GM21515 (cell line): Measurements from ENCODE around the gene FEN1.

Experiments used
- ATAC-seq: cut with Tn5 transposase; IDR thresholded peaks from one replicate; pipeline ENCODE4 v1.9.1; 2021; ENCODE audit not compliant: unreplicated experiment

Gene FEN1

DNA sequence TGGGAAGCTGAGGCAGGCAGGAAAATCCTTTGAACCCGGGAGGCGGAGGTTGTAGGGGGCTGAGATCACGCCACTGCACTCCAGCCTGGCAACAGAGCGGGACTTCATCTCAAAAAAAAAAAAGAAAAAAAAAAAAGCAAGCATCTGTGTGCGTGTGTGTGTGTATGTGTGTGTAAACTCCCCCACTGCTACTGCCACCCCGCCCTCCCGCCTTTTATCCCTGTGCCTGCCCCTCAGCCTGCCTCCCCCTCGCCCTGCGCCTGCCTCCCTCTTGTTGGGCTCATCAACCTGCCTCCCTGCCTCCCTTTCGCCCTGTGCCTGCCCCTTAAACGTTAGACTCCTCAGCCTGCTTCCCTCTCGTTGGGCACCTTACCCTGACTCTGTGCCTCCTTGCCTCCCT, 18.3 kb upstream of the FEN1 start:
- no peak for ATAC-seq

DNA sequence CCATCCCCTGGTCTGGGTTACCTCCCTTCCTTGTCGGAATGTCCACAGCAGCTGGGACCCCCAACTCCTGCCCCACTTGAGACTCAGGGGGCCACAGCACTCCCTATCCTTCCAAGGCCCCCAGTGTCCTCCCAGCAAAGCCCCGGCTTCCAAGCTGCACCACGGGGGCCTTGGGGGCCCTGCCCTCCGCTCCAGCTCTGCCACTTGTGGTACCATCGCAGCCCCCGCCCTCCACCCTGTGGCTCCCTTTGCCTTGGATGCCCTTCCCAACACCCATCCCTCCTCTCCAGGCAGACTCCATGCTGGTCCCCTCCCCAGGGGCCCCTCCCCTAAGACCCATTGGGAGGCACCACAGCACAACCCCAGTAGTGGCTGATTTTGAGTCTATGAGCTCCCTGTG, 17.6 kb upstream of the FEN1 start:
- no peak for ATAC-seq

DNA sequence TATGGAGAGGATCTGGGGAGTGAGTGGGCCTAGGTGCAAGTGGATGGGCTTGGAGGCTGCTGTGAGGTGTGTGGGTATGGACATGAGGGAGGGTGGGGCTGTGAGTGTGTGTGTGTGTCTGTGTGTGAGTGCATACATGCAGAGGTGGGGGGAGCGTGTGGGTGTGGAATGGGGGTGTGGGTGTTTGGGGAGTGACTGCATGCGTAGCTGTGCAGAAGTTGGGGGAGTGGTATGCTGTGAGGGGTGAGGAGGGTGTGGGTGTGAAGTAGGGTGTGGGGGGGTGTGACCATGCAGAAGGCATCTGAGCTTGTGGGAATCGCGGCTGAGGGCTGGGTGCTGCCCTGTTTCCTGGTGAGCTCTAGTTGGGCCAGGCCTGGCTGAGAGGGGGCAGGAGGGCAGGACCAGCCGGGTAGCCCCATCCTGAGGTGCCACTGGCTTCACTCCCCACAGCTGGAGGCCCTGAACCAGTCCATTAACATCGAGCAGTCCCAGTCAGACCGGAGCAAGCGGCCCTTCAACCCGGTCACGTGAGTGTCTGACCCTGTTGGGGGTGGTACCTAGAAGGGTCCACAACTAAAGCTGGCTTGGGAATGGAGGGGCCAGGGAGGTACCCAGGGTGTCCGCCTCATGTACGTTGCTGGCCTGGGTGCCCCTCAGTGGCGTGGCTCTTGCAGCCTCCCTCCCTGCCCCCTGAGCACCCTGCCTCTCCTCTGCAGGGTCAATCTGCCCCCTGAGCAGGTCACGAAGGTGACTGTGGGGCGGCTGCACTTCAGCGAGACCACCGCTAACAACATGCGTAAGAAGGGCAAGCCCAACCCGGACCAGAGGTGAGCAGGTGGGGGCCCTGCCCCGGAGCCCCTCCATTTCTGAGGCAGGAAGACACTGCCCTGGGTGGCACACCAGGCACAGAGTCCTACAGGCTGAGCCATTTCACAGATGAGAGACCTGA, 16.8 kb upstream of the FEN1 start:
- ATAC-seq: no peak

DNA sequence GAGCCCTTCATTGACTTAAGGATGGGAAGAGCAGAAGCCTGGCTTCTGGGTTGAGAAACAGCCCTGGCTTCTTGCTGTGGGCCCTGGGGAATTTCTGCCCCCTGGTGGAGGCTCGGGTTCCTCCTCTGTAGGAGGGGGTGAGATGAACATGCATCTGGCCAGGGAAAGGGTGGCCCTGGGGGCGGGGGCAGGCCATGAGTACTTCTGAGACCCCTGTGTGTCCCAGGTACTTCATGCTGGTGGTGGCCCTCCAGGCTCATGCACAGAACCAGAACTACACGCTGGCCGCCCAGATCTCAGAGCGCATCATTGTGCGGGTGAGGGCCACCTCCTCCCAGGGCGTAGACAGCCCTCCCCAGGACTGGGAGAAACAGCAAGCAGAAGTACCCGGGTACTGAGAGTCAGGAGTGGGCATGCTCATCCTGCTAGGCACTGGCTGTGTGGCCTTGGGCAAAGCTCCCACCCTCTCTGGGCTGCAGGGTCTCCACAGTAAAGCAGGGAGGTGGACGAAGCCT, 16.1 kb upstream of the FEN1 start:
- ATAC-seq: no peak

DNA sequence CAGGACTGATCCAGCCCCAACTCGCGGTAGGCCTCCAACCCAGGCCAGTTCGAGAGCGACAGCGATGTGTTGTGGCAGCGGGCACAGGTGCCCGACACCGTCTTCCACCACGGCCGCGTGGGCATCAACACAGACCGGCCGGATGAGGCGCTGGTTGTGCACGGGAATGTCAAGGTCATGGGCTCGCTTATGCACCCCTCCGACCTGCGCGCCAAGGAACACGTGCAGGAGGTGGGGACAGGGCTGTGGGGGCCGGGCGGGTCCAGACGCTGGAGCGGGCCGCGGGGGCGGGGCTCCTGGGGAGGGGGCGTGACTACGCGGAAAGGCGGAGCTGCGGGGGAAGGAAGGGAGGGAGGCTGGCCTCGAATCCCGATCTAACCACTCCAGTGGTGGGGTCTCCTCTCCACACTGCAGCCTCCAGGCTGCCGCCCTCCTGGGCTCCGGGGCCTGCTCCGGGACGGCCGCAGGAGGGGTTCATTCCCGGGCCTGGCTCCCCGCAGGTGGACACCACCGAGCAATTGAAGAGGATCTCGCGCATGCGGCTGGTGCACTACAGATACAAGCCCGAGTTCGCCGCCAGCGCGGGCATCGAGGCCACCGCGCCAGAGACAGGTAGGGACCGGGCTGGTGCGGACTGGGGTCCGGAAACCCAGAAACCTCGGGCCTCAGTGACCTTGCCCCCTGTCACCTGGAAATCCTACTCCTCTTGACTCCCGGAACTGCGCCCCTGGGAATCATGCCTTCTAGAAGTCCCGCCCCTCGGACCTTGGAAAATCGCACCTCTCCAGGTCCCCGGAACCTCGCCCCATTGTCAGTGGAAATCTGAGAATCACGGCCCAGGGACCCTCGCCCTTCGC, 15.2 kb upstream of the FEN1 start:
- ATAC-seq: no peak

DNA sequence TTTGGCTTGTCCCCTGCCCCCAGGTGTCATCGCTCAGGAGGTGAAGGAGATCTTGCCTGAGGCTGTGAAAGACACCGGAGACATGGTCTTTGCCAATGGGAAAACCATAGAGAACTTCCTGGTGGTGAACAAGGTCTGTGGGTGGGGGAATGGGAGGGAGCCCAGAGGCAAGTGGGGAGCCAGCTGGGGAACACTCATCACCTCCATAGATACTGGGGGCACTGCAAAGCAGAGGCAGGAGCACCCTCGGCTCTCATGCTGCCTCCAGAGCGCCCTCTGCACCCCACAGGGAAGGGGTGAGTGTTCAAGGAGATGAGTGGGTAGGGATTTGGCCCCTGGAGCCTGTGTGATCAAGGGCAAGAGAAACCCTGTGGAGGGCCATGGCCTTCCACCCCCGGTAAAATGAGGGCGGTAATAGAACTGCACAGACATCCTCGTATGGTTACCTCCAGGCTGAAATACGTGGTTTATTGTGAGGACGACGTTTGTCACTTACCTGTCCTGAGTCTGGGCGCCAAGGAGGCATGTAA, 14.3 kb upstream of the FEN1 start:
- no peak for ATAC-seq

DNA sequence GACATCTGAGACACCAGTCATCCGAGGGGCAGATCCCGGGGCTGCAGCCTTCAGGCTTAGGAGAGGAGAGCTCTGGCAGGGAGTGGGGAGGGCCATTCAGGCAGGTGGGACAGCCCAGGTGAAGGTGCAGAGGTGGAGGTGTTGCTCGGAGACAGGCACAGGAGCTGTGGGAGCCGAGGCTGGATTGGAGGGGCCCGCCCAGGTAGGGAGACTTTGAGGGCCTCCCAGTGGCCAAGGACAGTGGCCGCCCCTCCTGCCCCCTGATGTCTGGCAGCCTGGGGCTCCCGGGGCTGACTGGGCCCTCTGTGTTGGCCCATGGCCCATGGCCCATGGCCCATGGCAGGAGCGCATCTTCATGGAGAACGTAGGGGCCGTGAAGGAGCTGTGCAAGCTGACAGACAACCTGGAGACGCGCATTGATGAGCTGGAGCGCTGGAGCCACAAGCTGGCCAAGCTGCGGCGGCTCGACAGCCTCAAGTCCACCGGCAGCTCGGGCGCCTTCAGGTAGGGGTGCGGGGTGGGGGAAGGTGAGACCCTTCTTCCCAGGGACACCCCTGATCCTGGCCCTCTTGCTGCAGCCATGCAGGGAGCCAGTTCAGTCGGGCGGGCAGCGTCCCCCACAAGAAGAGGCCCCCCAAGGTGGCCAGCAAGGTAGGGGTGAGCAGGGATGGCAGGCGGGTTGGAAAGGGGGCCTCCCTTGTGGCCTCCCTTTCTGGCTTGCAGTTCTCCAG, 13.6 kb upstream of the FEN1 start:
- no peak for ATAC-seq

DNA sequence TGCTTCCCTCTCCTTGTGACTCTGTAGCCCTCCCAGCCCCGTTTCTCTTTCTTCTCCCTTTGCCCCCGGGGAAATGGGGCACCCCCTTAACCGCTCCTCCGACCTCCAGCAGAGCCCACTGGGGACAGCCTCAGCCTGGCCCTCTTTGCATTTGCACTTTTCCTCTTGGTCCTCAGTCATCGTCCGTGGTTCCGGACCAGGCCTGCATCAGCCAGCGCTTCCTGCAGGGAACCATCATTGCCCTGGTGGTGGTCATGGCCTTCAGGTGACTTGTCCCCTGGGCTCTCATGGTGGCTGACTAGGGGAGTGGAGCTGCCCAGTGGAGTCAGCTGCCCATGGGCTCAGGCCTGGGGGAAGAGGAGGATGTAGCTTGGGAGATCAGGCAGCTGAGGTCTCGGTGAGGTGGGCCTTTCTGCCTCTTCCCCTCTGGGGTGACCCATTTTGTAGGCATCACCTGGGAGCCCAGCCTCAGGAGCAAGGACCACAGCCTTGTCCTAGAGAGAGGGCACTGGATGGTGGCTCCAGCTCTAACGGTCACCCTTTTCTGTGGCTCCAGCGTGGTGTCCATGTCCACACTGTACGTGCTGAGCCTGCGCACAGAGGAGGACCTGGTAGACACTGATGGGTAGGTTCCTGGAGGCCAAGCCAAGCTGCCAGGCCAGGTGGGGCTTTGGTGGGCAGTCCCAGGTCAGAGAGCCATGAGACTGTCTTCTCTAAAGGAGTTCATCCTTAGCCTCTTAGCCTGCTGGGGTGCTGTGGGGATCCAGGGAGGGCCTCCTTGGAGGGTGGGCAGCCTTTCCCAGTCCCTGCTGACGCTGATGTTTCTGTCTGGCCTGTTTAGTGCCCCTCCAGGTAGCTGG, 12.8 kb upstream of the FEN1 start:
- ATAC-seq: no peak

DNA sequence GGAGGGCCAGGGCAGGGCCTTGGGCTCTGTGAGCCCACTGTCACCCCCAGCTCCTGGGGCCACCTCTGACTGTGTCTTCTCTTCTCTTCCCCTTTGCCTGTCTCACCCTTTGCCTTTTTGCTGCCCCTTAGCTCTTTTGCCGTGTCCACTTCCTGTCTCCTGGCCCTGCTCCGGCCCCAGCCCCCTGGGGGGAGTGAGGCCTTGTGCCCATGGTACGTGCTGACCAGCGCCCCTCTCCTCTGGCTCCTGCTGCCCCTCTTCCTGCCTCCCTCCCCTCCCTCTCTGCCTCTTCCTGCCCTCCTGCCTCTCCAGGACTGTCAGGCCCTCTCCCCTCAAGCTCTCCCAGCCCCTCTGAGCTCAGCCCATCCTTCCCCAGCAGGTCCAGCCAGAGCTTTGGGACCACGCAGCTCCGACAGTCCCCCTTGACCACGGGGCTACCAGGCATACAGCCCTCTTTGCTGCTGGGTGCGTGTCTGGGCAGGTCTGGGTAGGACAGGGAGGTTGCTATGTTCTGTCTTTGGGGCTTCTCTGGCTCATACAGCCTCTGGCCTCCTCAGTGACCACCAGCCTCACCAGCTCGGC, 12.0 kb upstream of the FEN1 start:
- no peak for ATAC-seq

DNA sequence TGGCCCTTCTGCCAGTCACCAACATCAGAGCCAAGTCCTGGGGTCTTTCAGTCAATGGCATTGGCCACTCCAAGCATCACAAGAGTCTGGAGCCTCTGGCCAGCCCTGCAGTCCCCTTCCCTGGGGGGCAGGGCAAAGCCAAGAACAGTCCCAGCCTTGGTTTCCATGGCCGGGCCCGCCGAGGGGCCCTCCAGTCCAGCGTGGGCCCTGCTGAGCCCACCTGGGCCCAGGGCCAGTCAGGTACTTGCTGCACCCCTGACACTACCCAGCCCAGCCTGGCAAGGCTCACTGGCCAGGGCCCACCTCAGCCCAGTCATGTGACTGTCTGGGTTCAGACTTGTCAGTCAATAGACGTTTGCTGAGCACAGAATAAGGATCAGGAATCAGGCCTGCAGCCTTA, 11.1 kb upstream of the FEN1 start:
- ATAC-seq: no peak

DNA sequence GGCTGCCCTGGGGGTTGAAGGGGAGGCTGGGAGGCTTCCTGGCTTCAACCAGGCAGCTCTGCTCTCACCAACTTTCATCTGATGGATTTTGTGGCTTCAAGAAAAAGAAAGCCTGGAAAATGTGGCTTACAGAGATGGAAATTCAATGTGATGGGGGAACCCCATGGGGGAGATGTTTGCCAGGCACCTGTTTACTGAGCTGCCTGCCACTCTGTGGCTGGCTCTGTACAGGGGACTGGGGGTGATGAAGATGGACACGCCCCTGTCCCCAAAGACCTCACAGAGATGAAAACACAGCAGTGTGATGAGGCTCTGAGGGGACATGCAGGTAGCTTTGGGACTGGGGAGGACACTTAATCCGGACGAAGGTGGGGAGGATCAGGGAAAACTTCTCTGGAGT, 10.4 kb upstream of the FEN1 start:
- no peak for ATAC-seq

DNA sequence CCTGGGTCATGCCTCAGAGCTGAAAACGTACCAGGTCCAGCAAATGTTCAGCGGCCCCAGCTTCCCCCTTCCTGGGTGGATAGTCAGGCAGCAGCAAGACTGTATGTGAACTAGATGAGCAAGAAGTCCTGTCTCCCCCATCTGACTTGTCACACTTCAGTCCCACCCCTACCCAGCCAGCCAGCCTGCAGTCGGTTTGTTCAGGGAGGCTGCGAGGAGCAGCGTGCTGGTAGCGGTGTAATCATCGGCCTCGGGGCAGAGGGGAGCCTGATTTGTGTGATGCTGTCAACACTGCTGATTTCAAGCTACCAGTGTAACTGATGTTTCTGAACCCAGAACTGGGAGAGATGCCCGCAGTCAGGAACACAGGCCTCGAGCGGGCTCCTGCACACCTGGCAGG, 9.9 kb upstream of the FEN1 start:
- ATAC-seq: no peak

DNA sequence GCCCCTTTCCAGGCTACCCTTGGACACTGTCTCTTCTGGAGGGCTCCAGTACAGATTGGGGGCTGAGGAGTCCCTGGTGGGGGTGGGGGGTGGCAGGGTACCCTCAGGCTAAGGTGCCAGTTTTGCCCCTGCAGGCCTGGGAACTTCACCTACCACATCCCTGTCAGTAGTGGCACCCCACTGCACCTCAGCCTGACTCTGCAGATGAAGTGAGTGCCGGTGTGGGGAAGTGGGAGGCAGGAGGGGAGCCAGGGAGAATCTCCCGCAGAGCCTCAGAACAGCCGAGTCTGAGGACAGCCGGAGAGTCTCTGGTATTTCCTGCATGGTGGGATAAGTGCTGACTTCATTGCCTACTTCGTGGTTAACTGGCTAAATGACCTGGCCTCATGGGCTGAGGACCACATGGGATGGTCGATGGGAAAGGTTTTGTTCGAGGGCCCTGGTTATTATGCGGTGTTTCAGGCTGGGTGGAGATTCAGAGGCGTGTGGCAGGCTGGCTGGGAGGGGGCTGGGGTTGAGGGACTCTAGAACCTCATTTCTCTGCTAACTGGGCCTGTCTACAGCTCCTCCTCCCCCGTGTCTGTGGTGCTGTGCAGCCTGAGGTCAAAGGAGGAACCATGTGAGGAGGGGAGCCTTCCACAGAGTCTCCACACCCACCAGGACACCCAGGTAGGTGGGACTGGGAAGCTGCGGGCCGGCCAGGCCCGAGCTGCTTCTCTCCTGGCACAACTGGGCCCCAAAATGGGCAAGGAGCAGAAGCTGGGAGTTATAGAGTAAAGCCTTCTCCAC, 8.8 kb upstream of the FEN1 start:
- no peak for ATAC-seq

DNA sequence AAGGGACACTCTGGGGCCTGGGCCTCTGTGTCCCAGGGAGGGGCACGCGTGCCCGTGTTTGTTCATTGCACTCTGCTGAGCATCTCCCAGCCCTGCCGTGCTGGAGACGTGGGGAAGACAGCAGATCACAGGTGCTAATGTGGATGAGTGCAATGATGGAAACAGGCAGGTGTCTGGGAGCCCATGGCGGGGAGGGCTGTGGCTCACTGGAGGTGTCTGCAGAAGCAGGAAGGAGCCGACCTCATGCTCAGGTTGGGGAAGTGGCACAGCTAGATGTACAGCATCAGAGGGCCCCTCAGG, 8.3 kb upstream of the FEN1 start:
- ATAC-seq: no peak

DNA sequence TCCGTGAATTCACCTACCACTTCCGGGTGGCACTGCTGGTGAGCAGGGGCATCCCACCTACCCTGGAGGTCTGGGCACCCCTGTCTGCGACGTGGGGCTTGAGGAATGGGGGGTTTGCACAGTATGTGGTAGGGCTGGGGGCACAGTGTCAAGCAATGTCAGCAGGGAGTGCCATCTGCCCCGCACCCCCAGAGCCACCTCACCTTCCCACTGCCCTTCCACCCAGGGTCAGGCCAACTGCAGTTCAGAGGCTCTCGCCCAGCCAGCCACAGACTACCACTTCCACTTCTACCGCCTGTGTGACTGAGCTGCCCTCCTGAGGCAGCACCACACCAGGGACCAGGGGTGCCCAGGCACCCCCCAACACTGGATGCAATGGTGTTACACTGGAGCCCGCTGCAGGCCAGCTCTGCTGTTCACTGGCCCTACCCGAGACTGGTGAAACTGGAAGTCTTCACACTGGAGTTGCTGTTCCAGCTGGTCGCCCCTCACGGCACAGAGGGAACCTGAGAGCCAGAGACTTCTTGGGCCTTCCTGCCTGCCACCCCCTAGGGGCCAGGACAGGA, 6.8 kb upstream of the FEN1 start:
- ATAC-seq: no peak

DNA sequence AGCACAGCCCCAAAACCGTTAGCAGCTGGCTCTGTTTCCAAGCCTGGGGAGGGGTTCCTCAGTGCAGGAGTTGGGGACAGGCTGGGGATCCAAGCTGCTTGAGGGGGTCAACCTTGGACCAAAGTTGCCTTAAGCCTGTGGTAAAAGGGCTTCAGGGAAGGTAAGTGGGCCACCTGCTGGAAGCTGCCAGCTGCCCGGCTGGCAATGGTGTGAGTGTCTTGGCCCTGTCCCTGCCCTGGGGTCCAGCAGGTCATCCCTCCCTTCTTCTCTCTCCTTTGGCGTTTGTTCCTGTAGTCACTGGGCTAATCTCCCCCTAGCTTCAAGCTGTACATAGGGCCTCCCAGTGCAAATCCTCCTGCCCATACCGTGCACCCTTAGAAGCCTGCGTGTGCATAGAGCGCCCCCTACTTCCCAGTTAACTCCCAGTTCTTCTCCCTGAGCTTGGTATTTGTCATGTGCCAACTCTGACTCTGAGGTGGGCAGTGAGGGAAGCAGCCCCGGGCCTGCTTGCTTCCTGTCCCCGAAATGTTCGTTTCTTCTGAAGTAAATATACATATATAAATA, 4.7 kb upstream of the FEN1 start:
- no peak for ATAC-seq

DNA sequence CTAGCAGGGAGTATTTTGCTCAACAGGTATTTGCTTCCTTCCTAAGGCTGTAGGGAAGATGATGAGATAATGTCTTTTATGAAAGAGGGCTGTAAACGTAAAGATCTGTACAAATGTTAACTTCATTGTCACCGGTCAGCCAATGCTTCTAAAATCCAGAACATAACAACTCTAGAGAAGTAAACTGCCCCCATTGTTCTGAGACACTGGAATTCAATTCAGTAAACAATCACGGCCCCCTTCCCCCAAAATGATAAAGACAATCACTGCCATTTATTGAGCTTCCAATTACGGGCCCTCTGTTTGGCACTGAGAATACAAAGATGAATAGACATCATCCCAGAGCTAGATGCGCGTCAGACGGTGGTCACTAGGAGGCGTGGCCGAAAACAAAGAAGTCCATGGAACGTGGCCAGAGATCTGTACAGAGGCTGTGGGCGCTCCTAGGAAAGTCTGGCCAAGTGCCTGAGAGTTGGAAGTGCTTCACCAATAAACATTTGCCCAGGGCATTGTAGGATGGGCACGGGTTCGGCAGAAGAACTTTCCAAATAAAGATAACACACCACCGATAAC, 888 bp upstream of the FEN1 start:
- peak; percentile 17 for ATAC-seq
